NCI-H524 treated with DMSO at 0.1 percent for 48 hours (cell line): ENCODE measurements around the gene BORCS5.
"Not testable (repeated sequence)": the region's sequence is repeated elsewhere in the genome, so short reads cannot be mapped to it uniquely, and the experiment has no call there.

Experiments
- DNase-seq: peaks from one replicate; lab custom pipeline; 2025; lab: John Stamatoyannopoulos, UW

BORCS5 gene

DNA sequence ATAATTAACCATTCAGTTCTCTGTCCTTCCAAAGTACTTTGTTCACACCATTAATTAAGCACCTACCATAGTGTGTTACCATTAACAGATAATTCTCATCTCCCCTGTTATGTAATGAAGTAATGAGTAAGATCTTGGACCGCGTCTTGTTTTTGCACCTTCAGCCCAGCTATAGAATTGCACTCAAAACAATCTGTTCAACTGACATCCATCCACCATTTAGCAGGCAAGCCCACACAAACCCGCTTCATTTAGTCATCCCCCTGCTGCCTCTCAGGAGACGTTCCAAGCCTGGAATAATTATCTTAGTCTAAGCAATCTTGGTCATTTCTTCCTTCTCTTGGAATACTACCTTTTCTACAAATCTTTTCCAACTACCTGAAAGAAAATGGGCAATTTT, 131.4 kb downstream of the BORCS5 start:
- no peak for DNase-seq

DNA sequence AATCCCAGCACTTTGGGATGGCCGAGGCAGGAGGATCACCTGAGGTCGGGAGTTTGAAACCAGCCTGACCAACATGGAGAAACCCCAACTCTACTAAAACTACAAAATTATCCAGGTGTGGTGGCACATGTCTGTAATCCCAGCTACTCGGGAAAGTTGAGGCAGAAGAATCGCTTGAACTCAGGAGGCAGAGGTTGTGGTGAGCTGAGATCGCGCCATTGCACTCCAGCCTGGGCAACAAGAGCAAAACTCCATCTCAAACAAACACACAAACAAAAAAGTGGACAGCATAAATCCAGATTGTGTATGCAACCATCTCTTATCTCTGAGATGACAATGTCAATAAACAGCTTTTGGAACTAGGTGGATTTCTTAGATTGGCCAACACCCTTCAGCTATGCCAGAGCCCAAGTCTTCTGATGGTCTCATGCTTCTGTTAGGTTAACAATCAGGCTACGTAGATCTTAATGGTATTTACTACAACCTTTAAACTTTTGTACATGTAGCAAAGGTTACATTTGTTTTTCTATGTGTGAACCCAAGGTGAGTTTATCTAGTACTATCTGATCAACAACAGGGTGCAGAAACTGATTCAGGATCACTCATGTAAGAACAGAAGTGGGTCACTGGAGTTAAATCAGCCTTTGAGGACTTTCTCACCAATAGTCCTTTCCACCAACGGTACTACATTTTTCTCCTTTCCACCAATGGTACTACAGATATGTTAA, 132.1 kb downstream of the BORCS5 start:
- no peak for DNase-seq

DNA sequence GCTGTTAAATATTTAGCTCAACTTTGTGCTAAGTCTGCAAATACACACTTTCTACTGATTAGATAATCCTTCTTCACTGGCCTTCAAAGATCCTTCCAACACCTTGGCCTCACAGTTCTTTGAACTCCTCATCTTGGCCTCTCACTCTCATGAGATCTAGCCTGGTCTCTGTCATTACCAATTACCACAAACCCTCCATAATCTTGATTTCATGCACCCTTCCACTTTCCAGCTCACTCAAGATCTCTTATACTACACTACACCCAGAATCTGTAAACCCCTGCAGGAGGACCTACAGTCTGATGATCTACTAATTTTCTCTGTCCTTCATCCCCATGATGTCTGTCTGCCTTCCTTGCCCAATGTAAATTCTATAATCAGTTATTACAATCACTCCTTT, 134.7 kb downstream of the BORCS5 start:
- DNase-seq, result no peak

GRCh38 chr12:12492547-12492946, 135.7 kb downstream of the BORCS5 start:
- DNase-seq, result no peak

- DNase-seq, result no peak
Observed at GRCh38 chr12:12495536-12495935, 138.7 kb downstream of the BORCS5 start.

- DNase-seq, result no peak
Observed at GRCh38 chr12:12498210-12498609, 141.3 kb downstream of the BORCS5 start.

DNA sequence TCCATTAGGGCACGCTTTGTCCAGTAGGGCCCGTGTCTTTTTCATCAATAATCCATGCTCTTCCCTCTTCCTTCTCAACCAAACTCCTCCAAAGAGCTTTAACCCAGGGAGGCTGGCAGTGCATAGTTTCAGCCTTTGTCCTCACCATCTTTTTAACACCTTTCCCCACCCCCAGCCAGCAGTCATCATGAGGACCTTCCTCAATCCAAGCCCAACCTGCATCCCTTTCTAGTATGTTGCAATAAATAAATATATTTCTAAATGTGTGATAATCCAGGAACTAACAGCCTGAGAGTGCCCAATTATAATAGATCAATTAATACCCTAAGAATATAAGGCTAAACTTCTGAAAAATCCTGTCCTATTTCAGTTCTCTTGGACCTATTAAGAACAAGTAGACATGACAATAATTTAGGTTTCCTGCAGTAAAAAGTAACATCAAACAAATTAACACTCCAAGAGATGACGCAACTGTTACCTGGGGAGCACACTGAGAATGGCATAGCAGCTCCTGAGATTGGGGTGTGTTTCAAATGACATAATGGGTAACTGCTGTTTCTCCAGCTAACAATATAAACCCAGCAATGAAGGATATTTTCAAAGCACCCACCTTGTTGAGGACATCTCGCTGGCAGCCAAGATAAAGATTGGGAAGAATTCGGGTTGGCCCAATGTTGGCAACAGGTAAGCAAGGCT, 143.2 kb downstream of the BORCS5 start:
- no peak for DNase-seq

DNA sequence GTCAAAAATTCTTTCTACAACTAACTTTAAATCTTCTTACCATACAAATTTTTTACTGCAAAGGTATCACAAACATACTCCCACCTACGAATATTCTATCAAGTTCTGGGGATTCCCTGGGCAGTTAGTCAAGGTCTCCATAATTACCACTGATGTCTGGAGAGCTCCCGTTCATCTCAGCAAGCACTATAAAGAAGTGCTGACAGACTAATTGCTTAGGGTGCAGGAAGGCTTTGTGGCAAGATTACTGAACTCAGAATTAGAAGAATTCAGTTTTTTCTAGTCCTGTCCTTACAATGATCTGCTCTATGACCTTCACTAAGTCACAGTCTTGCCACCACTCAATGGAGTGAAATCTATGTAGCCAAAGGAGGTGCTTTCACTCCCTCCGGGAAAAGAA, 144.2 kb downstream of the BORCS5 start:
- no peak for DNase-seq

DNA sequence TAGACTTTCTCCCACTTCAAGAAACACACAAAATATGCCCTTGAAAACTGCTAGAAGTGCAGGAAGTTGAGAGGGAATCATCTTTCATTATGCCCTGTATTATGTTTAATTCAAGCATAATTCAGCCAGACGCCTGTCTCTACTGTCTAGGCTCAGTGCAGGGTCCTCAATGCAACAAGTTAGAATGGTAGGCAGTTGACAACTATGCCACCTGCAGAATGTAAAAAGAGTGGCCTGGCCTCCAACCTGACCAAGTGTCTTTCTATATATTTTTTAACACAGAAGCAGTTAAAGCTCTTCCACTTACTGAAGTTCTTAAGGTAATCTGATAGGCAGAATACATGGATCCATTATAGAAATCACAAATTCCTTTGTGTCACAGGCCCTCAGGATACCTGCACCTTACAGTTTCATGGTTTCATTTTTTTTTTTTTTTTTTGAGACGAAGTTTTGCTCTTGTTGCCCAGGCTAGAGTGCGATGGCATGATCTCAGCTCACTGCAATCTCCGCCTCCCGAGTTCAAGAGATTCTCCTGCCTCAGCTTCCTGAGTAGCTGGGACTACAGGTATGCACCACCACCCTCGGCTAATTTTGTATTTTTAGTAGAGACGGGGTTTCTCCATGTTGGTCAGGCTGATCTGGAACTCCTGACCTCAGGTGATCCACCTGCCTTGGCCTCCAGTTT, 145.4 kb downstream of the BORCS5 start:
- DNase-seq, result not testable (repeated sequence)

- no peak for DNase-seq
Observed at GRCh38 chr12:12502815-12503151, 145.9 kb downstream of the BORCS5 start.

DNA sequence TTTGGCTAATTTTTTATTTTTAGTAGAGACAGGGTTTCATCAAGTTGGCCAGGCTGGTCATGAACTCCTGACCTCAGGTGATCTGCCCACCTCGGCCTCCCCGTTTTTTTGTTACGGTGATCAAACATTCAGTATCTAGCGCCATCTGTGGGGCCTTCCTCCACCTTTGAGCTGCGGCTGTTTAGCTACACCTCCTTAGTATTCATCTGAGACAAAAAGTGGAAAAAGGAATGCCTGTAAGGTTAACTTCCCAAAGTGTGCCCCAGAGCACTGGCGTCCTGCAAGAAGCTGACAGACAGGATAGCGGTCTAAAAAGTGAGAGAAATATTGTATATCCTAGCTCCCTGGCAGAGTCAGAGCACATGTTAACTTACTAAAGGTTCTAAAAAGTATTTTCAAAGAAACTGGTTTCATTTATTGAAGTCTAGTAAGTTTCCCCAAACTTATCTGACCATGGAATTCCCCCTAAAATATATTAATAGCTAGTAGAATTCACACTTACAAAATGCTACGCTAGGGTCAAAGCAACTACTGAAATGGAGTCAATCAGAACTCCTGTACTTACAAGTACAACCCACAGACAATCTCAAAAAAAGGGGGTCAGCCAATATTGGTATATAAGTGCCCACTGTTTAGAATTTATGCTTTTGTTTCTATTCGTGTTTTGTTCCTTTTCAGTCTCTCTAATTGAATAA, 146.7 kb downstream of the BORCS5 start:
- DNase-seq, result no peak

- no peak for DNase-seq
Observed at GRCh38 chr12:12505544-12506495, 148.9 kb downstream of the BORCS5 start.

DNA sequence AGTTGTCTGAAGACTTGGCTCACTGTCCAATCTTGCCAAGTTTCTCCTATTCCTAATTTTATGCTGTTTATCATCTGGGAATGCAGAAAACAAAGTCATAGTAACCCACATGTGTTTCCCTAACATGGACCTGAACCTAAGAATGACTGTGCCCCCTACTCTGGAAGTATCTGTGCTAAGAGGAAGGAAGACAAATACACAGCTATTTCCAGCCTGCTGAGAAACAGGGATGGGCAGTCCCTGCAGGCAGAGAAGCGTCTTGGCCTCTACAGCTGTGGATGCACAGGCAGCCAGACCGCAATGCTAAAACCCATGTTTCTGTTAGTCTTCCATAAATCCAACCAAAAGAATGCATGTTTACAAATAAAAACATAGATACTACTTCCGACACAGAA, 149.6 kb downstream of the BORCS5 start:
- DNase-seq, result no peak

DNA sequence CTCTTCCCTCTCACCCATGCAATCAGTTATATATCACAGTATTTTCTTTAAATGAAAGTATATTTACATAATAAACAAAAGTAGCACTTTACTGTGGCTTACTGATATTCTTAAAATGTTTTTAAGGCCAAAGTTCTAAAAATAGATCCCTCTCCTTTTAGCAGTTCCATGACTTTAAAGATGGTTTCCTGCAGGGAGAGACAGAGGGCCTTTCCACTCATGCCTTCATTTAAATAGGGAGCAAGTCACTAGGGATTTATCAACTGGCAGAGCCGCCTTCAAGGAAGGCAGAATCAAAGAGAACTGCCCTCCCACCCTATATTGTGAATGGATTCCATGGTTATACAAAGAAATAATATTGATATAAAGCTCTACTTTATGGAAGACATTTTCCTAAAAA, 150.2 kb downstream of the BORCS5 start:
- no peak for DNase-seq

DNA sequence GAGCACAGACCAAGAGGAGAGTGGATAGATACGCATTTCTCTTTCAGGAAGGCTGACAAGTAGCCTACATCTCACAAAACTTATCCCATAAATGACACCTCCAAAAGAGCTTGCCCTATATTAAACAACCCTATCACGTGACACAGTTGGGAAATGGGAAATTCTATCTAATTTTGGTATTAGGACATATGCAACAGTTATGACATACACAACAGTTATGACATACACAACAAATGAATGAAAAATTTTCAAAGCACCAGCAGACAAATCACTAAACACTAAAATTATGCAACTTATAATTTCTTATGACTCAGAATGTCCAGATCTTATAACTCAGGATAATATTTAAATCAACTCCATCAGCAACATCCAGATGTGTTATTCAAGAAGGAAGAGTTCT, 151.7 kb downstream of the BORCS5 start:
- no peak for DNase-seq

- no peak for DNase-seq
Observed at GRCh38 chr12:12510141-12510540, 153.3 kb downstream of the BORCS5 start.

GRCh38 chr12:12510551-12510950, 153.7 kb downstream of the BORCS5 start:
- no peak for DNase-seq

DNA sequence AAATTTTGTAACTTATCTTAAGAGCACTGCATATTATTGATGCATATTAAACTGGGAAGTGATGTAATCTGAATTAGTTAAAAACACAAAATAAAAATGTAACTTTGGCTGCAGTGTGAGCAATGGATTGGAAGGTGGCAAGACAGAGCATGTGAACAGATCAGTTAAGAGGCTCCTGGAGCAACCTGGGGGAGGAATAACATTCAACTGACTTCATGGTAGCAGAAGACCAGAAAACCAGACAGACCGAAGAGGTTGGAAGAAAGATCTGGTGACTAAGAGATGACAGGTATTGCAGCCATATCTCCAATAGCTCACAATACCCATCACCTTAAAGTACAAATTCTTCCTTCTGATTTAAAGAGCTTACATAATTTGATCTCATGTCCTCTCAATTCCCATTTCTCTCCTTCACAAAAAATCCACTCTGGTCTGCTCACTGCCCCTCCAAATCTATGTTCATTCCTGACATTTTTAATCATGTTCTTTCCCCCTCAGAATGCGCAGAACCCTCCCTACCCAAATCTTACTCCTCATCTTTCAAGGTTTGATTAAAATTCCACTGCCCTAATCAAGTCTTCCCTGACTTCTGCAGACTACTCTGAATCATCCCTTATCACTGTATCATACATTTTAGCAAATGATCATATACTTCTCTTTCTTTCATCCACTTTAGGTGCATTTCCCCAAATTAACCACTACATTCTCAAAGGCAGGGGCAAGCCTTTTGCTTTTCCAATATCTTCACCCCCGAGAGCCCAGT, 154.3 kb downstream of the BORCS5 start:
- DNase-seq, result no peak

DNA sequence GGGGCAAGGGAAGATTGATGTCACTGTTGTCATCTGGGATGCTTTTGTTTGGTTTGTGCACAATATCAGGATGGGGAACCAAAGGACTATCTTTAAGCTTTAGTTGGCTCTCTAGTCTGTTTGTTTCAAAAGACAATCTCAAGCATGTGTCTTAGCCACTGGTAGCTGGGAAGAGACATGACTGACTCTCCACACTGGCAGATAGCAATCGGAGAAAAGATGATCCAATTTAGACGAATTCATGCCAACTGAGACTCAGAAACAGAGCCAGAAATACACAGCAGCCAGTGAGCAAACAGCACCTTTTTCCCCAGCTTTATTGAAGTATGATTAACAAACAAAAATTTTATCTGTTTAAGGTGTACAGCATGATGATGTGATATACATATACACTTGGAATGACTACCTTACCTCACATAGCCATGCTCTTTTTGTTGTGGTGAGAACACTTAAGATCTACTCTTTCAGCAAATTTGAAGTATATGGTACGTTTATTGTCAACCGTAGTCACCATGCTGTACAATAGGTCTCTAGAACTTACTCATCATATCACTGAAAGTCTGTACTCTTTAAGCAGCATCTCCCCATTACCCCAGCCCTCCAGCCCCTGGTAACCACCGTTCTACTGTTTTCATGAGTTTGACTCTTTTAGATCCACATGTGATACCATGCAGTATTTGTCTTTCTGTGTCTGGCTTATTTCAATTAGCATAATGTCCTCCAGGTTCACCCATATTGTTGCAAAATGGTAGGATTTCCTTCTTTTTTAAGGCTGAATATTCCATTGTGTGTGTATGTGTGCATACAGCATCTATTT, 155.2 kb downstream of the BORCS5 start:
- DNase-seq, result no peak

GRCh38 chr12:12513416-12514006, 156.6 kb downstream of the BORCS5 start:
- no peak for DNase-seq
